ENCODE results near the gene ELFN2.

DNA sequence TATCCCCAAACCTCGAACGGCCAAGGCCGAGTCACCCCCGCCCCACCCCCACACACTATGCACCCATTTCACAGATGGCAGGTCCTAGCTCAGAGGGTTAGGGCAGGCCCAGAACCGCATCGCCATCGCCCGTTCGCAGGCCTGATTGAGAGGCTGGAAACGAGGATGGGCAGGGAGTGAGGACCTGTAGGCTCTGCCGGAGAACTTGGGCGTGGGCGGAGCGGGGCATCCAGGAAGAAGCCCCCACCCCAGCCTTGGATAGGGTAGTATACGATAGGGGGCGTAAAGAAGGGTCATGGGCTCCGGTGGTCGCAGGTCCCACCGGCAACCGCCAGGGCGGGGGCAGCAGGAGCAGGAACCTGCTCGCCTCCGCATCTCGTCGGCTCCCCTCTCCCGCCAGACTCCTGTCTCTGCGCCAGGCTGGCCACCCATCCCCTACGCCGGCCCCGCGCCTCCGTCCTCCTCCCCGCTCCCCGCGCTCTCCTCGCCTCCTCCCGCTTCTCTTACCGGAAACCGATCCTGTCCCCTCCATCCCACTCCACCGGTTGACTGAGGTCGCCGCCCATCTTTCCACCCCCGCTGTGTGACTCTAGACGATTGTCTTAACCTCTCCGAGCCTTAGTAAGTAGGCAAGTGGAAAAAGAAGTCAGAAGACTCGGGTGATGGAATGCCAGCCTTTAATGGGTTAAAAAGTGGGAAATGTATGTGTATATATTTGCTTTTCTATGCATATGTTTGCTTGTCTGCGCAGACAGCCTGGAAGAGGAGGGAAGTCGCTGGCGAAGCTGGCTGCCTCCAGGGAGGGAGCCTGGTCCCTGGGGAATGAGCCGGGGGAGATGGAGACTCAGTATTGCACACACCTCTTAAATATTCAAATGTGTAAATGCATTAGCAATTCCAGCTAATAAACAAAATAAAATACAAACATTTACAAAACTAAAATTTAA is 92.1 kb downstream of the ELFN2 start:
- TF ChIP-seq, protein P1, sequence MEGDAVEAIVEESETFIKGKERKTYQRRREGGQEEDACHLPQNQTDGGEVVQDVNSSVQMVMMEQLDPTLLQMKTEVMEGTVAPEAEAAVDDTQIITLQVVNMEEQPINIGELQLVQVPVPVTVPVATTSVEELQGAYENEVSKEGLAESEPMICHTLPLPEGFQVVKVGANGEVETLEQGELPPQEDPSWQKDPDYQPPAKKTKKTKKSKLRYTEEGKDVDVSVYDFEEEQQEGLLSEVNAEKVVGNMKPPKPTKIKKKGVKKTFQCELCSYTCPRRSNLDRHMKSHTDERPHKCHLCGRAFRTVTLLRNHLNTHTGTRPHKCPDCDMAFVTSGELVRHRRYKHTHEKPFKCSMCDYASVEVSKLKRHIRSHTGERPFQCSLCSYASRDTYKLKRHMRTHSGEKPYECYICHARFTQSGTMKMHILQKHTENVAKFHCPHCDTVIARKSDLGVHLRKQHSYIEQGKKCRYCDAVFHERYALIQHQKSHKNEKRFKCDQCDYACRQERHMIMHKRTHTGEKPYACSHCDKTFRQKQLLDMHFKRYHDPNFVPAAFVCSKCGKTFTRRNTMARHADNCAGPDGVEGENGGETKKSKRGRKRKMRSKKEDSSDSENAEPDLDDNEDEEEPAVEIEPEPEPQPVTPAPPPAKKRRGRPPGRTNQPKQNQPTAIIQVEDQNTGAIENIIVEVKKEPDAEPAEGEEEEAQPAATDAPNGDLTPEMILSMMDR (IDR thresholded peaks at IDR 0.05): no peak
- TF ChIP-seq POLR2A (IDR thresholded peaks at IDR 0.05): no peak
